ENCODE measurements around the gene ZNF518A.

- no peak for TF ChIP-seq EZH2phosphoT487 (IDR thresholded peaks at IDR 0.05; ENCODE audit: insufficient read depth, low read depth)
- TF ChIP-seq EZH2 (IDR thresholded peaks at IDR 0.05; ENCODE audit: insufficient read depth, poor library complexity, severe bottlenecking) = no peak
Measured at GRCh38 chr10:96093948-96094347, 36.1 kb upstream of the ZNF518A start.

All from GM23248 (cell line).